GM18526 (cell line): ENCODE results near the gene GLTPD2.

Experiments used
- POLR2A ChIP-seq: IDR thresholded peaks from 3 replicates; pipeline ENCODE4 v1.6.1; 2011; ENCODE audit not compliant: insufficient read length; ENCODE audit errors: extremely low read depth

Gene GLTPD2

GRCh38 chr17:4812690-4813089 lies 23.9 kb downstream of the GLTPD2 start:
- TF ChIP-seq POLR2A = no peak

- no peak for TF ChIP-seq POLR2A
These were observed 26.4 kb downstream of the GLTPD2 start for GRCh38 chr17:4815043-4815675.

- TF ChIP-seq POLR2A = no peak
These were observed 28.1 kb downstream of the GLTPD2 start for GRCh38 chr17:4816826-4817225.

GRCh38 chr17:4818276-4818675 lies 29.5 kb downstream of the GLTPD2 start:
- no peak for TF ChIP-seq POLR2A

- no peak for TF ChIP-seq POLR2A
These were observed 34.1 kb downstream of the GLTPD2 start for GRCh38 chr17:4822835-4823234.

- no peak for TF ChIP-seq POLR2A
These were observed 34.8 kb downstream of the GLTPD2 start for GRCh38 chr17:4823373-4824089.

- TF ChIP-seq POLR2A = no peak
These were observed 38.6 kb downstream of the GLTPD2 start for GRCh38 chr17:4827399-4827798.

- peak; percentile 71 for TF ChIP-seq POLR2A
These were observed 44.6 kb downstream of the GLTPD2 start, which contains the start of gene MINK1 for GRCh38 chr17:4833178-4833940. MINK1 (plus strand) TSS chr17:4833340; CDS start chr17:4833584, 244 bp downstream.

GRCh38 chr17:4833941-4834680 lies 45.3 kb downstream of the GLTPD2 start:
- no peak for TF ChIP-seq POLR2A

GRCh38 chr17:4834681-4835020 lies 45.9 kb downstream of the GLTPD2 start:
- TF ChIP-seq POLR2A = no peak

GRCh38 chr17:4836221-4836620 lies 47.5 kb downstream of the GLTPD2 start:
- TF ChIP-seq POLR2A = no peak

GRCh38 chr17:4837471-4838308 lies 48.9 kb downstream of the GLTPD2 start:
- no peak for TF ChIP-seq POLR2A

- TF ChIP-seq POLR2A = no peak
These were observed 49.6 kb downstream of the GLTPD2 start for GRCh38 chr17:4838309-4838785.

GRCh38 chr17:4839221-4839620 lies 50.5 kb downstream of the GLTPD2 start:
- no peak for TF ChIP-seq POLR2A
